DOHH2 (cell line): ENCODE results near the gene SETD1A.

ENCODE experiments used
- CTCF ChIP-seq: fragments of 200-600 bp; sonication (generic); IDR thresholded peaks from one replicate; pipeline ENCODE4 v1.5.1; 2014; ENCODE audit warnings: antibody characterized with exemption, mild to moderate bottlenecking, low read depth, low read length; ENCODE audit not compliant: poor library complexity, severe bottlenecking
- EZH2phosphoT487 ChIP-seq: fragments of 200-600 bp; sonication (generic); IDR thresholded peaks from 2 replicates; pipeline ENCODE4 v1.6.1; 2017; ENCODE audit warnings: borderline replicate concordance, mild to moderate bottlenecking, antibody characterized with exemption, low read length, moderate library complexity, mixed read lengths

GRCh38 chr16:31023627-31024226 is 66.2 kb downstream of the SETD1A start:
- no peak for TF ChIP-seq CTCF
- no peak for TF ChIP-seq EZH2phosphoT487
